ENCODE data around the gene SSBP3. TPM values are rescaled to one million over a fixed set of nuclear protein-coding genes. Genes with fewer than 3 reads are reported as not detected.

SSBP3 gene
- total RNA-seq, 2 donors from 2014 or later: 63.8 to 76.5 TPM

- Histone ChIP-seq H3K9me3 (no peaks in the 10 kb centered on the region), H3K27ac (peak overlapping the region; percentile 46), H3K4me1 (peaks cover 11% of the 10 kb centered on the region), H3K9ac (ENCODE audit: low read depth in 2 of 2, low read length in 2 of 2) (peak overlapping the region in 1 of 2 donors; percentile 8), H3K36me3 (no peaks in the 10 kb centered on the region), H3K27me3 (no peaks in the 10 kb centered on the region), H3K4me3 (no peak overlapping the region)
- no peak for DNase-seq
- TF ChIP-seq CTCF (IDR thresholded peaks at IDR 0.05): no peak
- intact Hi-C loops (cut with DNase I): no loop called here
Observed at GRCh38 chr1:54325703-54326461, 80.3 kb downstream of the SSBP3 start.

GRCh38 chr1:54325284-54325683 lies 80.9 kb downstream of the SSBP3 start:
- intact Hi-C loops (cut with DNase I): no loop called here

GRCh38 chr1:54324251-54325140 lies 81.7 kb downstream of the SSBP3 start:
- Histone ChIP-seq H3K9ac (ENCODE audit: low read depth in 2 of 2, low read length in 2 of 2) (no peak overlapping the region), H3K4me3 (no peak overlapping the region), H3K27me3 (no peaks in the 10 kb centered on the region), H3K36me3 (no peaks in the 10 kb centered on the region), H3K4me1 (peaks cover 11% of the 10 kb centered on the region), H3K27ac (peak overlapping the region; percentile 40), H3K9me3 (no peaks in the 10 kb centered on the region)
- intact Hi-C loops (cut with DNase I): no loop called here
- no peak for TF ChIP-seq CTCF (IDR thresholded peaks at IDR 0.05)
- no peak for DNase-seq

More at GRCh38 chr1:54325284-54325683, 80.9 kb downstream of the SSBP3 start:
- Histone ChIP-seq H3K9me3 (no peaks in the 10 kb centered on the region), H3K4me1 (peaks cover 11% of the 10 kb centered on the region), H3K9ac (ENCODE audit: low read depth in 2 of 2, low read length in 2 of 2) (no peak overlapping the region), H3K4me3 (no peak overlapping the region), H3K27ac (peak overlapping the region; percentile 40), H3K27me3 (no peaks in the 10 kb centered on the region), H3K36me3 (no peaks in the 10 kb centered on the region)
- no peak for TF ChIP-seq CTCF (IDR thresholded peaks at IDR 0.05)
- no peak for DNase-seq

GRCh38 chr1:54323921-54324250 lies 82.3 kb downstream of the SSBP3 start:
- H3K27me3 ChIP-seq: no peaks in the 10 kb centered on the region
- DNase-seq: no peak
- peak overlapping the region in 1 of 2 donors; percentile 0 for H3K9ac ChIP-seq (ENCODE audit: low read depth in 2 of 2, low read length in 2 of 2)
- H3K9me3 ChIP-seq: no peaks in the 10 kb centered on the region
- no peaks in the 10 kb centered on the region for H3K36me3 ChIP-seq
- H3K4me1 ChIP-seq: peaks cover 11% of the 10 kb centered on the region
- H3K27ac ChIP-seq: peak overlapping the region; percentile 40
- H3K4me3 ChIP-seq: no peak overlapping the region
- TF ChIP-seq CTCF (IDR thresholded peaks at IDR 0.05): no peak
- intact Hi-C loops (cut with DNase I): no loop called here

GRCh38 chr1:54323324-54323739 lies 82.9 kb downstream of the SSBP3 start:
- H3K27ac ChIP-seq: peak overlapping the region; percentile 40
- intact Hi-C loops (cut with DNase I): no loop called here
- H3K4me1 ChIP-seq: peaks cover 11% of the 10 kb centered on the region
- no peaks in the 10 kb centered on the region for H3K9me3 ChIP-seq
- peak; percentile 53 for DNase-seq
- H3K27me3 ChIP-seq: no peaks in the 10 kb centered on the region
- peak overlapping the region in 1 of 2 donors; percentile 0 for H3K9ac ChIP-seq (ENCODE audit: low read depth in 2 of 2, low read length in 2 of 2)
- H3K36me3 ChIP-seq: no peaks in the 10 kb centered on the region
- H3K4me3 ChIP-seq: no peak overlapping the region
- no peak for TF ChIP-seq CTCF (IDR thresholded peaks at IDR 0.05)
